Bronchial epithelial cell (primary cell): ENCODE data around the gene AQP1. TPM values are rescaled to one million over a fixed set of nuclear protein-coding genes. Genes with fewer than 3 reads are reported as not detected.

Source experiments
- DNase-seq: peaks from one replicate; pipeline ENCODE4 v3.0.0-alpha.2; 2010; ENCODE audit warnings: low read depth
- FAIRE-seq: peaks from 2 replicates; lab custom pipeline; 2011; peaks lifted over from hg19 to GRCh38; lab: Jason Lieb, UNC
- H3K27me3 ChIP-seq: 2 replicates; pipeline ENCODE4 v1.5.1; 2011; ENCODE audit warnings: low read length; ENCODE audit not compliant: control insufficient read depth, insufficient read depth
- H3K36me3 ChIP-seq: 2 replicates; pipeline ENCODE4 v1.5.1; 2011; ENCODE audit warnings: low read length; ENCODE audit not compliant: control insufficient read depth, insufficient read depth
- H3K4me3 ChIP-seq: 2 replicates; pipeline ENCODE4 v1.5.1; 2011; ENCODE audit warnings: mild to moderate bottlenecking, low read depth, low read length, control low read depth
- total RNA-seq: library from RNA; depleted of rRNA; stranded (reverse); fragments of >200 nt; gene quantifications from 2 replicates; pipeline ENCODE4 v1.2.1, GENCODE V29; 2014
- TF ChIP-seq, protein P1 (sequence below): IDR thresholded peaks from 2 replicates; pipeline ENCODE4 v1.5.1; 2011; ENCODE audit warnings: mild to moderate bottlenecking, moderate library complexity, low read length, control low read depth, inconsistent platforms; ENCODE audit not compliant: insufficient read depth, severe bottlenecking

AQP1 gene
- total RNA-seq, 1 donor from 2014 or later: under 0.01 TPM

DNA sequence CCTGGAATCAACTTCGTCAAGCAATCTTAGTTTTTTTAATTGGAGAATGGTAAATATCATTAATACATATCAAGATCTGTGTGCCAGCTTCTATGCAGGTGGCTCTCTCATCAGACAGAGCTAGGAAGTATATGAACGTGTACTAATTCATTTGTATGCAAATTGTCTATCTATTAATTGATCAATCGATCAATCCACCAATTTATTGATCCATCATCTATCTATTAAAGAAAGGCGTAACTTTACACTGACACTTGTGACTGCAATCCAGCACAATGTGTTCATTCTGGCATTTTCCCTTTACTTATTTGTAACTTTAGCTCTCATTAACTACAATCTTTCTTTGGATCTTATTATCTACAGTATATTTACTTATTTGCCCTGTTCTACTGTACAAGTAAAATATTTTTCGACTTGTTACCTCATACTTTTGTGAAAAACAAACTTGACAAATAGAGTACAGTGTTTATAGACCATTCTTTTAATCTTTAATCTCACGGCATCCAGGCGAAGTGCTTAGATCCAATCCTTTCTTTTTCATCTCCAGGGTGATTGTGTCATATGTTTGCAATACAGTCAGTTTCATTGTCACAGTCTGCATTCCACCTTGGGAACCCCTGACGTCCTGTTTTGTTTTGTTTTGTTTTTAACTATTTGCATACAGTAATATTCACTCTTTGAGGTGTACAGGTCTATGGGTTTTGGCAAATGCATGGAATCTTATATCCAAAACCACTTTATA, 30.1 kb downstream of the AQP1 start:
- H3K4me3 ChIP-seq: no peak overlapping the region
- no peak for DNase-seq
- no peaks in the 10 kb centered on the region for H3K36me3 ChIP-seq
- TF ChIP-seq, protein P1, sequence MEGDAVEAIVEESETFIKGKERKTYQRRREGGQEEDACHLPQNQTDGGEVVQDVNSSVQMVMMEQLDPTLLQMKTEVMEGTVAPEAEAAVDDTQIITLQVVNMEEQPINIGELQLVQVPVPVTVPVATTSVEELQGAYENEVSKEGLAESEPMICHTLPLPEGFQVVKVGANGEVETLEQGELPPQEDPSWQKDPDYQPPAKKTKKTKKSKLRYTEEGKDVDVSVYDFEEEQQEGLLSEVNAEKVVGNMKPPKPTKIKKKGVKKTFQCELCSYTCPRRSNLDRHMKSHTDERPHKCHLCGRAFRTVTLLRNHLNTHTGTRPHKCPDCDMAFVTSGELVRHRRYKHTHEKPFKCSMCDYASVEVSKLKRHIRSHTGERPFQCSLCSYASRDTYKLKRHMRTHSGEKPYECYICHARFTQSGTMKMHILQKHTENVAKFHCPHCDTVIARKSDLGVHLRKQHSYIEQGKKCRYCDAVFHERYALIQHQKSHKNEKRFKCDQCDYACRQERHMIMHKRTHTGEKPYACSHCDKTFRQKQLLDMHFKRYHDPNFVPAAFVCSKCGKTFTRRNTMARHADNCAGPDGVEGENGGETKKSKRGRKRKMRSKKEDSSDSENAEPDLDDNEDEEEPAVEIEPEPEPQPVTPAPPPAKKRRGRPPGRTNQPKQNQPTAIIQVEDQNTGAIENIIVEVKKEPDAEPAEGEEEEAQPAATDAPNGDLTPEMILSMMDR: no peak
- FAIRE-seq: no peak
- peaks cover 7% of the 10 kb centered on the region for H3K27me3 ChIP-seq

DNA sequence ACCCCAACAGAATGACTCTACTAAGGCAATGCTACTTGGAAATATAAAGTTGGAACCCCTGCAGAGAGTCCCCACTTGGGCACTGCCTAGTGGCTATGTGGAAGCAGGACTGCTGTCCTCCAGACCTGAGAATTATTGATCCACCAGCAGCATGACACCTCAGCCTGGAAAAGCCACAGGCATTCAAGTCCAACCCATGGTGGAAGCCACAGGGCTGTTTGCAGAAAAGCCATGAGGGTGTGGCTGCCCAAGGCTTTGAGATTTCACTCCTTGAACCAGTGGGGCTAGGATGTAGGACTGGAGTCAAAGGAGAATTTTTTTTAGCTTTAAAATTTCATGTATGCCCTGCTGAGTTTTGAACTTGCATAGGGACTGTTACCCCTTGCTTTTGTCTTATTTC, 38.5 kb downstream of the AQP1 start:
- no peaks in the 10 kb centered on the region for H3K27me3 ChIP-seq
- no peak for FAIRE-seq

DNA sequence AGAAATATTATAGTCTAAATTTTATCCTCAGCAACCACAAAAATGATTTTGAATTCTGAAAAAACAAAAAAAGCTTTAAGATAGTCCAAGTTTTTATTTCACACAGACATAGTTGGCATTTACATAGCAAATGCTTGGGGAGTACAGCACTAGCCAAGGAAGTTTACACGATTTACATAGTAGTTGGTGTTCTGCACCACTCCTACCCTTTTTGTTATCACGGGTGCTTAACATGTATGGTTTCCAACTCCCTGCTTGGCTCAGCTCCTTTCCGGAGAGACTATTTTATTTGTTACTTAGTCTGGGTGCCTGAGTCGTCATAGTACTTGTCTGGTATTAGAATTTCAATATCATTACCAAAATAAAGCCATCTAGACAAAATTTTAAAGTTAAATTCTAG, 43.3 kb downstream of the AQP1 start:
- FAIRE-seq (no peak), DNase-seq (no peak)
- TF ChIP-seq, protein P1: no peak
- Histone ChIP-seq H3K36me3 (no peaks in the 10 kb centered on the region), H3K27me3 (no peaks in the 10 kb centered on the region), H3K4me3 (no peak overlapping the region)

More for the DNA sequence above, 38.5 kb downstream of the AQP1 start:
- TF ChIP-seq, protein P1: no peak
- Histone ChIP-seq H3K36me3 (no peaks in the 10 kb centered on the region), H3K4me3 (no peak overlapping the region)
- no peak for DNase-seq

DNA sequence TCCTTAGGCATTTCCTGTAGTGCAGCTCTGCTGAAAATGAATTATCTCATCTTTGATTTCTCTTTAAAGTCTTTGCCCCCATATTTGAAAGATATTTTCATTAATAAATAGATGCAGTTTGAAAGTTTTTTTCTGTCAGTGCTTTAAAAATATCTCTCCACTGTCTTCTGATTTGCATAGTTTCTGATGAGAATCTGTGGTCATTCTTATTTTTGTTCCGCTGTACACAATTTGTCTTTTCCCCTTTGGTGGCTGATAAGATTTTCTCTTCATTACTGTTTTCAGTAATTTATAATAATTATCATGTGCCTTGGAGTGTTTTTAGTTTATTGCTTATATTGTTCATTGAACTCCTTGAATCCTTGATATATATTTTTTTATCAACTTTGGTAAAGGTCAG, 45.1 kb downstream of the AQP1 start:
- H3K27me3 ChIP-seq: no peaks in the 10 kb centered on the region
- no peak overlapping the region for H3K4me3 ChIP-seq
- TF ChIP-seq, protein P1: no peak
- DNase-seq: no peak
- no peaks in the 10 kb centered on the region for H3K36me3 ChIP-seq
- no peak for FAIRE-seq

DNA sequence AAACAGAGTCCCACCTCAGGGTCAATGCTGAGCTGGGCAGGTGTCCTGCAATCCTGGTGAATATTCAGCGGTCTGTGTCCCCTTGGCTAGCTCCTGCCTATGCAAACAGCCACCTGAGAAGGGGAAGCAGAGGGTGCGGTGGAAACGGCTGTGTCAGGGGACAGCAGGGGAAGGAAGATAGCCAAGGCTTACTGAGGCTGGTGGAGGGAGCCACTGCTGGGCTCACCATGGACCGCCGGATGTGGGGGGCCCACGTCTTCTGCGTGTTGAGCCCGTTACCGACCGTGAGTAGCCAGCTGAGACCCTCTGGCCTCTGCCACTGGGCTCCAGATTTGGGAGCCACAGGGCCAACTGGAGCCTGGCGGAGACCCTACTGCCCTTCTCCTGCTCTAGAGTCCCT, 52.2 kb downstream of the AQP1 start, which contains the start of gene GHRHR:
Gene GHRHR, plus strand, starts transcription at position 112 of the 400 bp plus-strand sequence. Its CDS starts 116 bp downstream, at position 228.
- DNase-seq: no peak
- FAIRE-seq: no peak
- H3K4me3 ChIP-seq: no peak within 1 kb of the TSS
- TF ChIP-seq, protein P1: no peak
- no peaks in the 10 kb centered on the region for H3K36me3 ChIP-seq
- no peaks in the 10 kb centered on the region for H3K27me3 ChIP-seq
